ENCODE results near the gene RASSF7. TPM values are rescaled to one million over a fixed set of nuclear protein-coding genes. Genes with fewer than 3 reads are reported as not detected.

RASSF7 gene
- total RNA-seq, 1 donor from 2014 or later, result 19.8 TPM

DNA sequence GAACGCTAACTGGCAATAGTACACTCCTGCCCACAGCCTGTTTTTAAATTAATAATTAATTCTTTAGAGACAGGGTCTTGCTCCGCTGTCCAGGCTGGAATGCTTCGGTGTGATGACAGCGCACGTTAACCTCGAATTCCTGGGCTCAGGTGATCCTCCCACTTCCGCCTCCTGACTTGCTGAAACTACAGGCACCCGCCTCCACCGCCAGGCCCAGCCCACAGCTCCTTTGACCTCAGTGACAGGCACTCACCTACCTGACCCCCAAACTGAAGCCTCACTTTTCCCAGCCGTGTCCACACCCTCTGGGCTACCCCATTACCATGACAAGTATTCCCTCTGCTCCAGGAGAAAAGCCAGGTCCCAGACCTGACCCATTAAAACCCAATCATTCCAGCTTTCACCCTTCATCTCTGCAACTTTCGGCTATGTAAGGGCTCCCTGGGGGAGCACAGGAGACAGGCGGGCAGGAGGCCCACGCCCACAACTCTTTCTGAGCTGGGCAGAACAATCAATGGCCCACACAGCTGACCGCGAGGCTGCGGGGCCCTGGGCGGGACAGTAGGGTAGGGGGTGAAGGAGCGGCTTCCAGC is 962 bp upstream of the RASSF7 start:
- Mint-ChIP-seq H3K4me1 (ENCODE audit: low read depth) (peaks cover 11% of the 10 kb centered on the region), H3K36me3 (ENCODE audit: low read depth) (peaks cover 9% of the 10 kb centered on the region), H3K9me3 (no peaks in the 10 kb centered on the region), H3K27me3 (ENCODE audit: insufficient read depth) (peaks cover 10% of the 10 kb centered on the region), H3K4me3 (peak overlapping the region; percentile 48), H3K27ac (peak overlapping the region; percentile 18)
- DNase-seq (ENCODE audit: low spot score), result no peak
- intact Hi-C loops (cut with micrococcal nuclease), result loop anchor here (1.0 to 2.0 kb wide), 5 partner anchors 8 to 167 kb away; partner anchors contain the start of genes IRF7 and LRRC56

DNA sequence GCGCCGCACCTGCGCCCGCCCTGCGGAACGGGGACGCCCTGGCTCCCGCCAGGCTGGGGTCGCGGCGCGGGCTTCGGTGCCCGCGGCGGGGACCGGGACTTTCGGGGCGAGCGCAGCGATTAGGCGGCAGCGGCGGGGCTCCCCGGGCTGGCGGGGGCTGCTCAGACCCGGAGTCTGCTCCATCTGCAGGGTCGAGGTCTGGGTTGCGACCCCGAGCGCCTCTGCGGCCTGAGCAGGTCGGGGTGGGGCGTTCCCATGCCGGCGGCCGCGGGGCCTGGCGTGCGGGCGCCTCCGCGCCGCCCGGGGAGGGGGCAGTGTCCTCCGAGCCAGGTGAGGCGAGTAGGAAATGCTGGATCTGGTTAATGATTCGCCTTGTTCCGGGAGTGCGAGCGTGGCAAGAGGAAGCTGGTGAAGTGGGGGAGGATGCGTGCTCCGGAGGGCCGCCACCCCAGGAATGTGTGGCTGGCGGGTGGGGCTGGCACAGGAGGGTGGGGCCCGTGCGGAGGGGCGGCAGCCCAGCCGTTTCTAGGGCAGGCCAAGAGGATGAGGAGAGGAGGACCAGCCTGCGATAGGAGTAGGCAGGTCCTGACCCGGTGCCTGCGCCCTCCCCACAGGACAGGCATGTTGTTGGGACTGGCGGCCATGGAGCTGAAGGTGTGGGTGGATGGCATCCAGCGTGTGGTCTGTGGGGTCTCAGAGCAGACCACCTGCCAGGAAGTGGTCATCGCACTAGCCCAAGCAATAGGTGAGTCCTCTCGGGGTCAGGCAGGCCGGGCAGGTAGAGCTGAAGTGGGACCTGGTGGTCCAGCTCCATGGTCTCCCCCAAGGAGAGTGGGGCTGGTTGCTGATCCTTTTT is 606 bp downstream of the RASSF7 start:
- Mint-ChIP-seq H3K36me3 (ENCODE audit: low read depth) (peaks cover 9% of the 10 kb centered on the region), H3K9me3 (no peaks in the 10 kb centered on the region), H3K27me3 (ENCODE audit: insufficient read depth) (peaks cover 8% of the 10 kb centered on the region), H3K27ac (peak overlapping the region; percentile 71), H3K4me1 (ENCODE audit: low read depth) (peaks cover 11% of the 10 kb centered on the region), H3K4me3 (peak overlapping the region; percentile 95)
- intact Hi-C loops (cut with micrococcal nuclease), result loop anchor here (2.0 kb wide), 1 partner anchor 165 kb away; no protein-coding TSS in a partner anchor
- no peak for DNase-seq (ENCODE audit: low spot score)

DNA sequence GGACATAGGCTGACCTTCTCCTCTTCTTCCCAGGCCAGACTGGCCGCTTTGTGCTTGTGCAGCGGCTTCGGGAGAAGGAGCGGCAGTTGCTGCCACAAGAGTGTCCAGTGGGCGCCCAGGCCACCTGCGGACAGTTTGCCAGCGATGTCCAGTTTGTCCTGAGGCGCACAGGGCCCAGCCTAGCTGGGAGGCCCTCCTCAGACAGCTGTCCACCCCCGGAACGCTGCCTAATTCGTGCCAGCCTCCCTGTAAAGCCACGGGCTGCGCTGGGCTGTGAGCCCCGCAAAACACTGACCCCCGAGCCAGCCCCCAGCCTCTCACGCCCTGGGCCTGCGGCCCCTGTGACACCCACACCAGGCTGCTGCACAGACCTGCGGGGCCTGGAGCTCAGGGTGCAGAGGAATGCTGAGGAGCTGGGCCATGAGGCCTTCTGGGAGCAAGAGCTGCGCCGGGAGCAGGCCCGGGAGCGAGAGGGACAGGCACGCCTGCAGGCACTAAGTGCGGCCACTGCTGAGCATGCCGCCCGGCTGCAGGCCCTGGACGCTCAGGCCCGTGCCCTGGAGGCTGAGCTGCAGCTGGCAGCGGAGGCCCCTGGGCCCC is 1.4 kb downstream of the RASSF7 start:
- intact Hi-C loops (cut with micrococcal nuclease), result no loop called here
- Mint-ChIP-seq H3K27me3 (ENCODE audit: insufficient read depth) (peaks cover 5% of the 10 kb centered on the region), H3K4me3 (peak overlapping the region; percentile 95), H3K9me3 (no peaks in the 10 kb centered on the region), H3K27ac (no peak overlapping the region), H3K36me3 (ENCODE audit: low read depth) (peaks cover 9% of the 10 kb centered on the region), H3K4me1 (ENCODE audit: low read depth) (peaks cover 16% of the 10 kb centered on the region)
- no peak for DNase-seq (ENCODE audit: low spot score)

DNA sequence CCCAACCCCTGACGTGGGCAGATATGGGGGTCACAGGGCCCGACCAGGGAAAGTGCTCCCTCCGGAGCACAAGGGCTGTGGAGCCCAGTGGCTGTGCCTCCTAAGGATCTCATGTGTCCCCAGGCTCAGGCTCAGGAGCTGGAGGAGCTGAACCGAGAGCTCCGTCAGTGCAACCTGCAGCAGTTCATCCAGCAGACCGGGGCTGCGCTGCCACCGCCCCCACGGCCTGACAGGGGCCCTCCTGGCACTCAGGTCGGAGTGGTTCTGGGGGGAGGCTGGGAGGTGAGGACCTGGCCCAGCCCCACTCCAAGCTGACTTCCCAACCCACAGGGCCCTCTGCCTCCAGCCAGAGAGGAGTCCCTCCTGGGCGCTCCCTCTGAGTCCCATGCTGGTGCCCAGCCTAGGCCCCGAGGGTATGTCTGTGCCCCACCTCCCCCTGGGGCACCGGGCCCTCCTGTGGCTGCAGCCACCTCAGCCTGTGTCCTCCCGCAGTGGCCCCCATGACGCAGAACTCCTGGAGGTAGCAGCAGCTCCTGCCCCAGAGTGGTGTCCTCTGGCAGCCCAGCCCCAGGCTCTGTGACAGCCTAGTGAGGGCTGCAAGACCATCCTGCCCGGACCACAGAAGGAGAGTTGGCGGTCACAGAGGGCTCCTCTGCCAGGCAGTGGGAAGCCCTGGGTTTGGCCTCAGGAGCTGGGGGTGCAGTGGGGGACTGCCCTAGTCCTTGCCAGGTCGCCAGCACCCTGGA is 2.5 kb downstream of the RASSF7 start:
- Mint-ChIP-seq H3K4me1 (ENCODE audit: low read depth) (peaks cover 22% of the 10 kb centered on the region), H3K4me3 (no peak overlapping the region), H3K27me3 (ENCODE audit: insufficient read depth) (no peaks in the 10 kb centered on the region), H3K36me3 (ENCODE audit: low read depth) (peaks cover 9% of the 10 kb centered on the region), H3K27ac (peak overlapping the region; percentile 40), H3K9me3 (no peaks in the 10 kb centered on the region)
- intact Hi-C loops (cut with micrococcal nuclease), result no loop called here
- no peak for DNase-seq (ENCODE audit: low spot score)

DNA sequence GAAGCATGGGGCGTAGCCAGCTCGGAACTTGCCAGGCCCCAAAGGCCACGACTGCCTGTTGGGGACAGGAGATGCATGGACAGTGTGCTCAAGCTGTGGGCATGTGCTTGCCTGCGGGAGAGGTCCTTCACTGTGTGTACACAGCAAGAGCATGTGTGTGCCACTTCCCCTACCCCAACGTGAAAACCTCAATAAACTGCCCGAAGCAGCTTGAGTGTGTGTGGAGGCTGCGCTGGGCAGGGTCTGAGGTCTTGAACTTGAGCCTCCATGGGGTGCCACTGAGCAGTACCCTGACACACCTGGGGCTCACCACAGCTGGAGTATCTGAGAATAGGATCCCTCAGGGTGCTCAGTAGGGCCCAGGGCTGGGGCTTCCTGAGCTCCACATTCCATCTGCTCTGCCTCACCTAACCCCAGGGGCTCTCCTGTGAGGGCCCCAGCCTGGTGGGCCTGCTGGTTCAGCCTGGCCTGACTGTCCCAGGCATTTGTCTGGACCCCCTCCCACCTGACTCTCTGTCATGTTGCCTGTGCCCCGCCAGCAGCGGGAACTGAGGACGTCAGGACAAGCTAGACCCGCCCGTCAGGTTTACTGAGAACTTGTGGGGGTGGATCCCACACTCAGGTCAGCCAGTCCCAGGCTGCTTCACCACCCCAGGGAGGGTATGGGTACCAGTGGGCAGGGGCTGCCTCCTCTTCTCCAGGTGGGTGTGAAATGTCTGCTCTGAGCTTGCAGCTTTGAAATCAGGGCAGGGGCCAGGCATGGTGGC is 3.2 kb downstream of the RASSF7 start:
- peaks cover 9% of the 10 kb centered on the region for H3K36me3 Mint-ChIP-seq (ENCODE audit: low read depth)
- no peaks in the 10 kb centered on the region for H3K9me3 Mint-ChIP-seq
- intact Hi-C loops (cut with micrococcal nuclease), result no loop called here
- no peak for DNase-seq (ENCODE audit: low spot score)
- H3K27ac Mint-ChIP-seq, result peak overlapping the region; percentile 40
- no peaks in the 10 kb centered on the region for H3K27me3 Mint-ChIP-seq (ENCODE audit: insufficient read depth)
- H3K4me1 Mint-ChIP-seq (ENCODE audit: low read depth), result peaks cover 22% of the 10 kb centered on the region
- no peak overlapping the region for H3K4me3 Mint-ChIP-seq

DNA sequence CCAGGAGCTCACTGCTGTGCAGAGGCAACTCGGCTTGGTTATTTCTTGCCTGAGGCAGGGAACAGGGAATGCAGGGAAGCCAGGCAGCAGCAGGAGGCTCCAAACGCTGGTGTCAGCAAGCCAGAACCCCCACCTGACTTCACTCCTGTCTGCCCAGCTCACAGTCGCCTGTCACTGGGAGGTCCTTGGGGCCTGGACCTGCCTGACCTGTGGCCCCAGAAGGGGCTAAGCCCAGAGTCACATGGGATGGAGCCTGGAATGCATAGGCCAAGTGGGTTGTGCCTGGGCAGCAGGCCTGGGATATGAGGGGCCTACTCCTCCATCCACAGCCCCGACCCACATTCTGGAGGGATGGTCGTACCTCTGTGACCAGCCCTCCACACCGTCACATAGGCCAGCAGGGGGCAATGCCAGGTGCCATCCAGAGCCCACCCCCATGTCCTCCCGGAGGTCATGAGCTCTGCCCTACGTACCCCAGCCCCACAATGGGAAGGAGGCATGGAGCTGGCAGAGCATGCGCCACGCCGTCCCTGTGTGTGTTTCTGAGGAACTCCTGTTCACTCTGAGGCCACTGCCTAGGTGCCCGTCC is 5.2 kb downstream of the RASSF7 start:
- no peaks in the 10 kb centered on the region for H3K27me3 Mint-ChIP-seq (ENCODE audit: insufficient read depth)
- peaks cover 9% of the 10 kb centered on the region for H3K36me3 Mint-ChIP-seq (ENCODE audit: low read depth)
- no peak overlapping the region for H3K27ac Mint-ChIP-seq
- no peak for DNase-seq (ENCODE audit: low spot score)
- H3K9me3 Mint-ChIP-seq, result no peaks in the 10 kb centered on the region
- peak overlapping the region; percentile 89 for H3K4me3 Mint-ChIP-seq
- peaks cover 16% of the 10 kb centered on the region for H3K4me1 Mint-ChIP-seq (ENCODE audit: low read depth)
- intact Hi-C loops (cut with micrococcal nuclease), result no loop called here

DNA sequence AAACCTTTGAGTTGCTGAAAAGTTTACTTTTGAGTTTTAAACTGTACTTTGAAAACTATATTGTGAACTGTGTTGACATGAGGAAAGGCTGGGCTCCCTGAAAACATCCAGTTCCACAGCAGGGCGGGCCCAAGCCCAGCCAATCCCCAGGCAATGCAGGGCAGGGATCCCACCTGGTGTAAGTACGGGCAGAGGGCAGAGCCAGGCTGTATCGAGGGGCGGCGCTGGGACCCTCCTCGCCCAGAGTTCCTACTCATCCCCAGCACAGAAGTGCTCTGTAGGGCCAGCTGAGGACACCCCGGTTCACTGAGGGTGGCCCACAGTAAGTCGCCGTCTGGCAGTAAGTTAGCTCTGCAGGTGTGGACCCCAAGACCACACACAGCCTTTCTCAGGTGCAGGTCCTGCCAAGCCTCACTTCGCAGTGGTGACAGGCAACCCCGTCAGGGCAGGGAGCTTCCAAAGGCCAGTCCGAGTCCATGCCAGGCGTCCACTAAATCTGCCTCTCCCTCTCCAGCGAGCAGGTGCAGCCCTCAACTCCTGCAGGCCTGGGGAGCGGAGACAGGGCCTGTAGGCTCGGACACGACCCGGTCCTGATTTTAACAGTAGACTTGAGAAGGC is 6.3 kb downstream of the RASSF7 start:
- intact Hi-C loops (cut with micrococcal nuclease), result no loop called here
- no peak for DNase-seq (ENCODE audit: low spot score)
- Mint-ChIP-seq H3K27ac (peak overlapping the region; percentile 65), H3K9me3 (no peaks in the 10 kb centered on the region), H3K27me3 (ENCODE audit: insufficient read depth) (no peaks in the 10 kb centered on the region), H3K36me3 (ENCODE audit: low read depth) (peaks cover 7% of the 10 kb centered on the region), H3K4me1 (ENCODE audit: low read depth) (peaks cover 16% of the 10 kb centered on the region), H3K4me3 (peak overlapping the region; percentile 89)

DNA sequence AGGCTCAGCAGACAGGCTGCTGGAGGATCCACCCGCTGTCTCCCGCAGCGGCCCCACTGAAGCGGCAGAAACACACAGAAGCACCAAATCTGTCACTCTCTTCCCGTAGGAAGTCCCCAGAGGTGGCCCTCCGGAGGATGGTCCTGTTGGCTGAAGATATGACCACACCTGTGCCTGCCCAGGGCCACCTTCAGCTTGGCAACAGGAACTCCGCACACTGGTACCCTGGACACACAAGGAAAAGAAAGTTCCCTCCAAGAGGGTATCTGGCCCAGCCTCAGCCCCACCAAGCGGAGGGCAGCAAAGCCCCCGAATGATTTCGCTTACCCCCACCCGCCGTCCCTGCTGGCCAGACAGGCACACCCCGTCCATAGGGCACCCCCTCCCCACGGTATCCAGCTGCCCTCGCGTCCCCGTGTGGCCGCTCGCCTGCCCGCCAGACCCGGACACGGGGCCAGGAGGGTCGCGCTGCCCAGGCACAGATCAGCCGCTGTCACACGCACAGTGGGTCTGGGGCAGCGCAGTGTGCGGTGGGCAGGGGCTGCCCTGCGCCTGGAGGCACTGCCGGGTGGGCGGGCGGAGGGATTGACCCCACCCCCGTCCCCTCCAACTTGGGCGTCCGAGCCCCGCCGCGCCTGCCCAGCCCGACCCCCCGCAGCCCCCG is 7.0 kb downstream of the RASSF7 start:
- H3K27me3 Mint-ChIP-seq (ENCODE audit: insufficient read depth), result peaks cover under 1% of the 10 kb centered on the region
- H3K27ac Mint-ChIP-seq, result peak overlapping the region; percentile 65
- H3K36me3 Mint-ChIP-seq (ENCODE audit: low read depth), result peaks cover 7% of the 10 kb centered on the region
- H3K9me3 Mint-ChIP-seq, result no peaks in the 10 kb centered on the region
- intact Hi-C loops (cut with micrococcal nuclease), result loop anchor here (1.0 to 2.0 kb wide), 7 partner anchors 7 to 229 kb away; partner anchors contain the start of genes DEAF1, LMNTD2, LRRC56 and PHRF1
- DNase-seq (ENCODE audit: low spot score), result no peak
- H3K4me1 Mint-ChIP-seq (ENCODE audit: low read depth), result peaks cover 16% of the 10 kb centered on the region
- peak overlapping the region; percentile 89 for H3K4me3 Mint-ChIP-seq

DNA sequence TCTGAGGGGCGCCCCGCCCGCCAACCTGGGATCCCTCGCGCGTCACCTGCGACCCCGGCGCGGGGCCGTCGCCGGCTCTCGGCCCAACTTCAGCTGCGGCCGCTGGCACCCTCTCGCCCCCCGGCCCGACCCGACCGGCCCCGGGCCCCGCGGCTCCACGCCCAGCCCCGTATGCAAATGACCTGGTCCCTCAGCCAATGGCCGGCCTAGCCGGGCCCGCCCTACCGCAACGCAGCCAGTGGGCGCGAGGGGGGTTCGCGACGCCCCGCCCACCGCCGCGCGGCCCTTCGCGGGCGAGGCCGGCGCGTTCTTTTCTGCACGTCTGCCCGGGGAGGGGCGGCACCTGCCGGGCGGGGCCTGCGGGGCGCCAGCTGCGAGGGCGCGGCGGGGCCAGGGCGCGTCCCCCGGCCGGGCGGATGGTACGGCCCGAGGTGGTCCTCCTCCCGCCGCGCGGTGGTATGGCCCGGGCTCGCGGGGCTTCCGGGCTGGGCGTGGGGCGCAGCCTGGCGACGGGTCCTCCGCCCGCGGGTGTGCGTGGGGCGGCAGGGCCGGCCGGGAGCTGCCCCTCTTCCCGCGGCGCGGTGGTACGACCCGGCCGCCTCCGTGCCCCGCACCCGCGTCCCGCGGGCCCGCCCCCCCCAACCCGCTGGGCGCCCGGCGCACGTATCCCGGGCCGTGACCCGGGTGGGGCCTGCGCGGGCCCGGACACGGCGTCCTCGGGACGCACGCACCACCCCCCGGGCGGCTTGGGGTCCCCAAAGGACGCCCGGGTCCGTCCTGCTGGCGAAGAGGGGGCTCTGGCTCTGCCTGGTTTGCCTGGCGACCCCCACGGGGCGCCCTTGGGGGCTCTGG is 7.8 kb downstream of the RASSF7 start:
- DNase-seq (ENCODE audit: low spot score), result peak; percentile 97
- peaks cover 2% of the 10 kb centered on the region for H3K27me3 Mint-ChIP-seq (ENCODE audit: insufficient read depth)
- peaks cover 15% of the 10 kb centered on the region for H3K4me1 Mint-ChIP-seq (ENCODE audit: low read depth)
- H3K27ac Mint-ChIP-seq, result no peak overlapping the region
- H3K9me3 Mint-ChIP-seq, result no peaks in the 10 kb centered on the region
- peak overlapping the region; percentile 79 for H3K4me3 Mint-ChIP-seq
- H3K36me3 Mint-ChIP-seq (ENCODE audit: low read depth), result peaks cover 6% of the 10 kb centered on the region
- intact Hi-C loops (cut with micrococcal nuclease), result loop anchor here (1.0 to 2.0 kb wide), 7 partner anchors 8 to 228 kb away; partner anchors contain the start of genes DEAF1, LMNTD2, LRRC56 and PHRF1

DNA sequence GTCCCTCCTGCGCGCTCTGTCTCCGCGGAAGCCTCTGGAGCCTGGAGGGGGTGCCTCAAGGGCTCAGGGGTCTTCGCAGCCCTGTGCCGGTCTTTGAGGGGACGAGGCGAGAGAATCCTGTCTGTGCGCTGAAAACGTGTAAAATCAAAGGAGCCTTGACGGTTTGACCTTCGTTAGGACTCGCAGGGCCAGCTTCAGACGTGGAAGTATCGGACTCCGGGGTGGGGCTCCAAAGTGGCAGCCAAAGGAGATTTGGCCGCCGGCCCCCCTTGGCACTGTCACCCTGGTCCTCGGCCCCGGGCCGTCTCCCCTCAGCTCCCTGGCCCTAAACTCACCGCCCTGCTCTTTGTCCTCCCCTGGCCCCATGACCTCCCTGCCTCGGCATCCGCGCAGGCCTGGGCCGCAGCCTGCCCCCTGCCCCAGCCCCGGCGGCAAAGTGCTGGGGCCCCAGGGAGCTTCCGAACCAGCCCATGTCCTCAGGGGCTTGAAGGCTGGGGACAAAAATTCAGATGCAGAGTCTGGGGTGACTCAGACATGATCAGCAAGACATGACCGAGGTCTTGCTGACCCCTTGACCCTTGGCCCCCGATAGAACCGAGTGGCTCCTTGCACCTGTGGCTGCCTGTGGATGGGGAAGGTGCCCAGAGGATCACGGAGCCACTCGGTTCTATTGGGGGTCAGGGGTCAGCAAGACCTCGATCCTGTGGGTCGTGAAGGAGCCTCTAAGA is 8.6 kb downstream of the RASSF7 start:
- peak overlapping the region; percentile 55 for H3K27ac Mint-ChIP-seq
- H3K4me1 Mint-ChIP-seq (ENCODE audit: low read depth), result peaks cover 16% of the 10 kb centered on the region
- H3K27me3 Mint-ChIP-seq (ENCODE audit: insufficient read depth), result peaks cover 6% of the 10 kb centered on the region
- peaks cover 2% of the 10 kb centered on the region for H3K36me3 Mint-ChIP-seq (ENCODE audit: low read depth)
- no peak for DNase-seq (ENCODE audit: low spot score)
- peak overlapping the region; percentile 79 for H3K4me3 Mint-ChIP-seq
- no peaks in the 10 kb centered on the region for H3K9me3 Mint-ChIP-seq
- intact Hi-C loops (cut with micrococcal nuclease), result loop anchor here (2.0 kb wide), 4 partner anchors 33 to 227 kb away; partner anchors contain the start of genes LRRC56 and RNH1
